Activated naive CD4-positive, alpha-beta T cell treated with anti-CD3 and anti-CD28 coated beads, Interleukin-2, amount 50 U/mL, for 24 hours (primary cell): ENCODE results near the gene METAP1.
"Not testable (repeated sequence)": the region's sequence is repeated elsewhere in the genome, so short reads cannot be mapped to it uniquely, and the experiment has no call there.

ENCODE experiments used
- H3K27ac Mint-ChIP-seq: one replicate; pipeline ENCODE4 v1.8.0; 2021; ENCODE audit warnings: mild to moderate bottlenecking, mixed read lengths
- H3K27me3 Mint-ChIP-seq: one replicate; pipeline ENCODE4 v1.8.0; 2021; ENCODE audit warnings: mixed read lengths
- H3K36me3 Mint-ChIP-seq: one replicate; pipeline ENCODE4 v1.8.0; 2021; ENCODE audit warnings: mixed read lengths
- H3K4me1 Mint-ChIP-seq: one replicate; pipeline ENCODE4 v1.8.0; 2021; ENCODE audit warnings: mixed read lengths
- H3K4me3 Mint-ChIP-seq: one replicate; pipeline ENCODE4 v1.8.0; 2021; ENCODE audit warnings: mild to moderate bottlenecking, mixed read lengths
- H3K9me3 Mint-ChIP-seq: one replicate; pipeline ENCODE4 v1.8.0; 2021; ENCODE audit warnings: mixed read lengths

METAP1 gene

GRCh38 chr4:99090481-99091215, 95.1 kb downstream of the METAP1 start:
- Mint-ChIP-seq H3K4me1 (peaks cover 45% of the 10 kb centered on the region), H3K27ac (peak overlapping the region; percentile 66), H3K27me3 (no peaks in the 10 kb centered on the region), H3K36me3 (peaks cover 7% of the 10 kb centered on the region), H3K4me3 (peak overlapping the region; percentile 71), H3K9me3 (no peaks in the 10 kb centered on the region)

- H3K9me3 Mint-ChIP-seq, result no peaks in the 10 kb centered on the region
- peaks cover 42% of the 10 kb centered on the region for H3K4me1 Mint-ChIP-seq
- no peak overlapping the region for H3K4me3 Mint-ChIP-seq
- no peaks in the 10 kb centered on the region for H3K27me3 Mint-ChIP-seq
- no peak overlapping the region for H3K27ac Mint-ChIP-seq
- H3K36me3 Mint-ChIP-seq, result peaks cover 6% of the 10 kb centered on the region
Observed at GRCh38 chr4:99091216-99091575, 95.7 kb downstream of the METAP1 start.

- not testable (repeated sequence) for H3K4me3 Mint-ChIP-seq, H3K36me3 Mint-ChIP-seq, H3K9me3 Mint-ChIP-seq, H3K27ac Mint-ChIP-seq, H3K27me3 Mint-ChIP-seq
- peaks cover 36% of the 10 kb centered on the region for H3K4me1 Mint-ChIP-seq
Observed at GRCh38 chr4:99091841-99092240, 96.3 kb downstream of the METAP1 start.

- H3K4me1 Mint-ChIP-seq, result no peaks in the 10 kb centered on the region
- peaks cover 1% of the 10 kb centered on the region for H3K27me3 Mint-ChIP-seq
- no peaks in the 10 kb centered on the region for H3K9me3 Mint-ChIP-seq
- H3K27ac Mint-ChIP-seq, result no peak overlapping the region
- peaks cover 4% of the 10 kb centered on the region for H3K36me3 Mint-ChIP-seq
- H3K4me3 Mint-ChIP-seq, result no peak overlapping the region
Observed at GRCh38 chr4:99099311-99099710, 103.8 kb downstream of the METAP1 start.

GRCh38 chr4:99099814-99100213, 104.3 kb downstream of the METAP1 start:
- H3K27ac Mint-ChIP-seq, H3K27me3 Mint-ChIP-seq, H3K36me3 Mint-ChIP-seq, H3K4me3 Mint-ChIP-seq, H3K9me3 Mint-ChIP-seq, H3K4me1 Mint-ChIP-seq: not testable (repeated sequence)

GRCh38 chr4:99100876-99101275, 105.4 kb downstream of the METAP1 start:
- Mint-ChIP-seq H3K36me3 (peaks cover 4% of the 10 kb centered on the region), H3K27me3 (peaks cover 1% of the 10 kb centered on the region), H3K9me3 (no peaks in the 10 kb centered on the region), H3K4me3 (no peak overlapping the region), H3K4me1 (no peaks in the 10 kb centered on the region), H3K27ac (no peak overlapping the region)

GRCh38 chr4:99102634-99103033, 107.1 kb downstream of the METAP1 start:
- Mint-ChIP-seq H3K27me3 (no peaks in the 10 kb centered on the region), H3K36me3 (no peaks in the 10 kb centered on the region), H3K27ac (no peak overlapping the region), H3K9me3 (no peaks in the 10 kb centered on the region), H3K4me3 (no peak overlapping the region), H3K4me1 (no peaks in the 10 kb centered on the region)

- no peaks in the 10 kb centered on the region for H3K4me1 Mint-ChIP-seq
- no peaks in the 10 kb centered on the region for H3K27me3 Mint-ChIP-seq
- H3K27ac Mint-ChIP-seq, result no peak overlapping the region
- H3K4me3 Mint-ChIP-seq, result no peak overlapping the region
- H3K36me3 Mint-ChIP-seq, result no peaks in the 10 kb centered on the region
- H3K9me3 Mint-ChIP-seq, result no peaks in the 10 kb centered on the region
Observed at GRCh38 chr4:99103166-99103565, 107.6 kb downstream of the METAP1 start.

GRCh38 chr4:99104153-99104552, 108.6 kb downstream of the METAP1 start:
- Mint-ChIP-seq H3K27ac (no peak overlapping the region), H3K4me1 (no peaks in the 10 kb centered on the region), H3K36me3 (no peaks in the 10 kb centered on the region), H3K27me3 (no peaks in the 10 kb centered on the region), H3K4me3 (no peak overlapping the region), H3K9me3 (no peaks in the 10 kb centered on the region)

GRCh38 chr4:99109286-99109685, 113.8 kb downstream of the METAP1 start:
- H3K27ac Mint-ChIP-seq, H3K36me3 Mint-ChIP-seq, H3K9me3 Mint-ChIP-seq, H3K4me1 Mint-ChIP-seq, H3K27me3 Mint-ChIP-seq, H3K4me3 Mint-ChIP-seq: not testable (repeated sequence)
